Sigmoid colon (tissue), 7 donors: ENCODE measurements around the gene SMR3A. TPM values are rescaled to one million over a fixed set of nuclear protein-coding genes. Genes with fewer than 3 reads are reported as not detected.

Source experiments
- DNase-seq: peaks from one replicate; pipeline ENCODE4 v3.0.0-alpha.2; 2019
- H3K27ac ChIP-seq, 4 donors: fragments of 200-600 bp; sonication (generic); one replicate each; pipeline ENCODE4 v1.5.1; 2016 to 2019; ENCODE audit warnings: mild to moderate bottlenecking in 1 of 4
- H3K27me3 ChIP-seq, 3 donors: fragments of 200-600 bp; sonication (generic); one replicate each; pipeline ENCODE4 v1.5.1; 2019; ENCODE audit warnings: mild to moderate bottlenecking in 1 of 3
- H3K36me3 ChIP-seq, 4 donors: fragments of 200-600 bp; sonication (generic); one replicate each; pipeline ENCODE4 v1.5.1; 2016 to 2019
- H3K4me1 ChIP-seq, 4 donors: fragments of 200-600 bp; sonication (generic); one replicate each; pipeline ENCODE4 v1.5.1; 2017 to 2019
- H3K4me3 ChIP-seq, 4 donors: fragments of 200-600 bp; sonication (generic); one replicate each; pipeline ENCODE4 v1.5.1; 2017 to 2019; ENCODE audit warnings: mild to moderate bottlenecking in 2 of 4, moderate library complexity in 1 of 4
- H3K9me3 ChIP-seq, 4 donors: fragments of 200-600 bp in 3 of 4; sonication (generic) in 3 of 4; one replicate each; pipeline versions ENCODE4 v1.5.1 to v1.6.1; 2013 to 2019
- CTCF ChIP-seq, 4 experiments: fragments of 450-650 bp in 3 of 4; fragments of 200-600 bp in 1 of 4; IDR thresholded peaks; one replicate each; pipeline ENCODE4 v1.5.1; 2016 to 2019; ENCODE audit warnings: antibody characterized with exemption in 4 of 4, mild to moderate bottlenecking in 3 of 4, moderate library complexity in 2 of 4
- EP300 ChIP-seq, 4 donors: sonication (generic); formaldehyde crosslinking; IDR thresholded peaks; one replicate each; pipeline ENCODE4 v1.6.1; 2017; ENCODE audit warnings: antibody characterized with exemption in 4 of 4
- POLR2A ChIP-seq, 2 donors: fragments of 450-650 bp; IDR thresholded peaks; one replicate each; pipeline ENCODE4 v1.6.1; 2016; ENCODE audit warnings: antibody characterized with exemption in 2 of 2, mild to moderate bottlenecking in 2 of 2, moderate library complexity in 2 of 2
- POLR2AphosphoS5 ChIP-seq, 4 donors: sonication (generic); formaldehyde crosslinking; IDR thresholded peaks; one replicate each; pipeline ENCODE4 v1.6.1; 2017; ENCODE audit warnings: antibody characterized with exemption in 4 of 4
- WGBS, 2 donors: extraction: QIAGEN DNeasy Blood & Tissue Kit; methylation state at CpG; one replicate each; pipeline ENCODE4 v1.1.7; 2013; 5-methylcytosine and 5-hydroxymethylcytosine counted together
- intact Hi-C: fragments of 100-400 bp; cut with DNase I; formaldehyde crosslinking; loops from one replicate; pipeline ENCODE4 v1.15.1; 2023
- polyA plus RNA-seq, 3 donors: library from polyadenylated mRNA; stranded (reverse); fragments of 200-250 nt; gene quantifications; one replicate each; pipeline ENCODE4 v1.2.3, GENCODE V29; 2013
- total RNA-seq, 4 donors: library from RNA; depleted of rRNA; stranded (reverse); fragments of >200 nt; gene quantifications; one replicate each; pipeline ENCODE4 v1.1.0, GENCODE V29; 2016
- donor health status: healthy with polysubstance abuse.
- donor health status: Bipolar disorder and iron deficiency.
- donor health status: healthy.

Gene SMR3A
- total and polyA plus RNA-seq, 7 donors: not detected

- H3K27ac ChIP-seq: no peak overlapping the region
- no peak for DNase-seq
- no peaks in the 10 kb centered on the region for H3K4me1 ChIP-seq
- no peaks in the 10 kb centered on the region for H3K27me3 ChIP-seq
- H3K9me3 ChIP-seq: no peaks in the 10 kb centered on the region
- intact Hi-C loops: no loop called here
- WGBS, 2 donors: 88 to 89% methylated on average over 5 of the region's 5 CpGs
- H3K4me3 ChIP-seq: no peak overlapping the region
- H3K36me3 ChIP-seq: no peaks in the 10 kb centered on the region
- TF ChIP-seq CTCF (IDR thresholded peaks at IDR 0.05): no peak
- no peak for TF ChIP-seq POLR2A (IDR thresholded peaks at IDR 0.05)
- TF ChIP-seq POLR2AphosphoS5 (IDR thresholded peaks at IDR 0.05): no peak
- no peak for TF ChIP-seq EP300 (IDR thresholded peaks at IDR 0.05)
These were observed 24.5 kb upstream of the SMR3A start for GRCh38 chr4:70336043-70336442.

- Histone ChIP-seq H3K4me1 (no peaks in the 10 kb centered on the region), H3K27me3 (no peaks in the 10 kb centered on the region), H3K36me3 (no peaks in the 10 kb centered on the region), H3K4me3 (no peak overlapping the region), H3K27ac (no peak overlapping the region), H3K9me3 (no peaks in the 10 kb centered on the region)
- no peak for DNase-seq
- intact Hi-C loops: no loop called here
- TF ChIP-seq POLR2AphosphoS5 (IDR thresholded peaks at IDR 0.05): no peak
- WGBS, 2 donors: 63 to 82% methylated on average over 1 of the region's 1 CpG
These were observed 22.6 kb upstream of the SMR3A start for GRCh38 chr4:70337886-70338420.

- H3K27me3 ChIP-seq: no peaks in the 10 kb centered on the region
- no peaks in the 10 kb centered on the region for H3K36me3 ChIP-seq
- H3K27ac ChIP-seq: no peak overlapping the region
- TF ChIP-seq EP300 (IDR thresholded peaks at IDR 0.05) (no peak), POLR2A (IDR thresholded peaks at IDR 0.05) (no peak), CTCF (IDR thresholded peaks at IDR 0.05) (no peak), POLR2AphosphoS5 (IDR thresholded peaks at IDR 0.05) (no peak)
- DNase-seq: no peak
- 71 to 80% methylated on average over 1 of the region's 1 CpG for WGBS, 2 donors
- no peaks in the 10 kb centered on the region for H3K9me3 ChIP-seq
- H3K4me3 ChIP-seq: no peak overlapping the region
- intact Hi-C loops: no loop called here
- H3K4me1 ChIP-seq: no peaks in the 10 kb centered on the region
These were observed 4.4 kb upstream of the SMR3A start for GRCh38 chr4:70356185-70356584.

- Histone ChIP-seq H3K9me3 (no peaks in the 10 kb centered on the region), H3K36me3 (no peaks in the 10 kb centered on the region), H3K4me1 (no peaks in the 10 kb centered on the region), H3K27me3 (no peaks in the 10 kb centered on the region), H3K4me3 (no peak overlapping the region), H3K27ac (no peak overlapping the region)
- no peak for DNase-seq
- 46 to 55% methylated on average over 3 of the region's 3 CpGs for WGBS, 2 donors
- TF ChIP-seq POLR2A (IDR thresholded peaks at IDR 0.05): no peak
- no peak for TF ChIP-seq CTCF (IDR thresholded peaks at IDR 0.05)
- TF ChIP-seq POLR2AphosphoS5 (IDR thresholded peaks at IDR 0.05): no peak
- TF ChIP-seq EP300 (IDR thresholded peaks at IDR 0.05): no peak
- intact Hi-C loops: no loop called here
These were observed 1.4 kb upstream of the SMR3A start for GRCh38 chr4:70359115-70359661.

- no peaks in the 10 kb centered on the region for H3K36me3 ChIP-seq
- H3K27me3 ChIP-seq: no peaks in the 10 kb centered on the region
- H3K4me3 ChIP-seq: no peak overlapping the region
- TF ChIP-seq POLR2AphosphoS5 (IDR thresholded peaks at IDR 0.05) (no peak), CTCF (IDR thresholded peaks at IDR 0.05) (no peak), POLR2A (IDR thresholded peaks at IDR 0.05) (no peak), EP300 (IDR thresholded peaks at IDR 0.05) (no peak)
- no peaks in the 10 kb centered on the region for H3K9me3 ChIP-seq
- DNase-seq: no peak
- H3K4me1 ChIP-seq: no peaks in the 10 kb centered on the region
- H3K27ac ChIP-seq: no peak overlapping the region
- intact Hi-C loops: no loop called here
- WGBS, 2 donors: 92% methylated on average over 5 of the region's 5 CpGs
These were observed 3.4 kb downstream of the SMR3A start for GRCh38 chr4:70364002-70364401.
